HPDE6-E6E7 (cell line): ENCODE measurements around the gene PLEKHH3.
"Not testable (repeated sequence)": the region's sequence is repeated elsewhere in the genome, so short reads cannot be mapped to it uniquely, and the experiment has no call there.

Experiments
- DNase-seq: peaks from one replicate; pipeline ENCODE4 v3.0.0; 2011; ENCODE audit warnings: missing footprints; ENCODE audit errors: extremely low spot score

The PLEKHH3 gene

GRCh38 chr17:42632949-42633444 is 43.8 kb downstream of the PLEKHH3 start:
- DNase-seq, result no peak

- no peak for DNase-seq
Observed at GRCh38 chr17:42629411-42630009, 47.3 kb downstream of the PLEKHH3 start.

GRCh38 chr17:42627032-42627764 is 49.6 kb downstream of the PLEKHH3 start:
- not testable (repeated sequence) for DNase-seq

GRCh38 chr17:42623732-42624596 is 52.8 kb downstream of the PLEKHH3 start:
- DNase-seq, result peak; percentile 89

- no peak for DNase-seq
Observed at GRCh38 chr17:42623271-42623670, 53.5 kb downstream of the PLEKHH3 start.

GRCh38 chr17:42621987-42622386 is 54.8 kb downstream of the PLEKHH3 start:
- not testable (repeated sequence) for DNase-seq

GRCh38 chr17:42618442-42619150 is 58.2 kb downstream of the PLEKHH3 start:
- DNase-seq, result peak; percentile 64

GRCh38 chr17:42617956-42618431 is 58.8 kb downstream of the PLEKHH3 start:
- no peak for DNase-seq
